RCC 7860 (cell line): ENCODE measurements around the gene GRID2.
"Not testable (repeated sequence)": the region's sequence is repeated elsewhere in the genome, so short reads cannot be mapped to it uniquely, and the experiment has no call there.

ENCODE experiments used
- DNase-seq: peaks from one replicate; pipeline ENCODE4 v3.0.0-alpha.2; 2015; ENCODE audit warnings: low spot score
- FAIRE-seq: peaks from 2 replicates; lab custom pipeline; 2012; peaks lifted over from hg19 to GRCh38; lab: Jason Lieb, UNC

GRID2 gene

DNA sequence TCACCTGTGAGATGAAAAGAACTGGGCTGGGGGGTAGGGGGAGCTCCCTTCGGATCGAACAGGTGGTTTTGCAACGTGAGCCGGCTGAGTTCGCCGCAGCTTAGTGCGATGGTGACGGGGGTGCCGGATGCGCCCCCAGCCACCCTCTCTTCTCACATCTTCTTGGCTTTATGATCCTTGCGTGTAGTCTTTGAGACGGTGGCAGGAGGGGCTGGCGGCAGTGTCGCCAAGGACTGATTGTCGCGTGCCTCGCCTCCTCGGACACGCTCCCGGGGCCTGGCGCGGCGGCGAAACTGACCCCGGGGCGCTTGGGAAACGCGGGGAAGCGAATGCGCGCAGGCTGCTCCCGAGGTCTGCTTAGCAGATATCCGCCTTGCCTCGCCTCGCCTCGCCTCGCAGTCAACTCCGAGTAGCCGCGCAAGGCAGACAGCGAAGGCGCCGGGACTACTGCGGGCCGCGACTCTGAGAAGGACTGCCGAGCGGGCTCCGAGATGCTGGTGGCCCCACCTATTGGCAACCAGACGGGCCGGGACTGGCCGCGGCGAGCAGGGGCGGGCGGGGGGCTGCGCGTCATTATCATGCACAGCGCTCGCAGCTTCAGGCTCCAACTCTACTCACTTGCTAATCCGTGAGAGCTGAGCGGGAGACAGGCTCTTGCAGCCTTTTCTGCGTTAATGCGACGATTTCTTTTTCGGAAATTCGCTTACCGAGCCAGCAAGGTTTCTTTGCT is 1.5 kb downstream of the GRID2 start:
- FAIRE-seq = no peak
- peak; percentile 7 for DNase-seq

DNA sequence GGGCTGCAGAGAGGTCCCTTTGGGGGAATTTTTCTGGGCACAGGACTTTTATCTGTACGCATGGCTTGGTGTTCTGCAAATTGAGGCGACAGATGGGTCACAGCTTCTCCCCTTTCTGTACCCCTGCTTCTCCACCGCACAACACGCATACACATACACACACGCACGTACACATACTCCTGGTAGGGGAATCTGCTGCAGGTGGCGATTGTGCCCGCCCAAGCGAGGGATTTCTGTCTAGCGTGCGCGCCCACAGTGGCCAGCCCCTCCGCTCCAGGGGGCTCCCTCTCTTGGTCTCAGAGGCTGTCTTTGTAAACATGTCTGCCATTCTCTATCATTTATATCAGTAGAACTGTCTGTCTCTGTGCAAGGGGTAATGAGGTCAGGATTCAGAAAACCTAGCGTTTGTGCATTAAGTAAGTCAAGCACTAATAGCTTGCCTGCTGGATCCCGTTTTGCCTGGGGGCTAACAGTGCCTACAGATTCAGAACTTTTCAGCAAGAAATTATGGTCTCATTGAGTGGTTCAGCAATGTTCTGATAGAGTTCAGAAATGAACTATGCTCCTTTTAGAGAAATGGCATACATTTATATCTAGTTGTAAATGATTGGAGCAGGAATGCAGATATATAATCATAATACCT is 2.2 kb downstream of the GRID2 start:
- FAIRE-seq (no peak), DNase-seq (no peak)

DNA sequence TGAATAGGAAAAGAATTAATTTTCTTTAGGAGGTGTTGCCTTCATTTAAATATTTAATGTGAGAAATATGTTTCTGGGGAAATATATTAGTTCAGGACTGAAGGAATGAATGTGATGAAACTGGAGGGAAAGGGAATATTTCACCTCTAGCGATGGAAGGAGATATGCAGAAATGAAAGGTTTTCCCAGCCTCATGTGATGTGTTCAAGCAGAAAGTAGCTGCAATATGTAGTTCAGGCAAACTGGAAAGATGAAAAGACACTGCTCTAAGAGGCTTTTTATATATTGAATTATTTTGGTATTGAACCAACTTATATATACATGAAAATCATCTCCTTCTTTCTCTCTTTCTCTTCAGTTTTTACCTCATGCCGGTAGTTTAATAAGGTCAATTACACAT is 3.4 kb downstream of the GRID2 start:
- no peak for FAIRE-seq
- DNase-seq = no peak

DNA sequence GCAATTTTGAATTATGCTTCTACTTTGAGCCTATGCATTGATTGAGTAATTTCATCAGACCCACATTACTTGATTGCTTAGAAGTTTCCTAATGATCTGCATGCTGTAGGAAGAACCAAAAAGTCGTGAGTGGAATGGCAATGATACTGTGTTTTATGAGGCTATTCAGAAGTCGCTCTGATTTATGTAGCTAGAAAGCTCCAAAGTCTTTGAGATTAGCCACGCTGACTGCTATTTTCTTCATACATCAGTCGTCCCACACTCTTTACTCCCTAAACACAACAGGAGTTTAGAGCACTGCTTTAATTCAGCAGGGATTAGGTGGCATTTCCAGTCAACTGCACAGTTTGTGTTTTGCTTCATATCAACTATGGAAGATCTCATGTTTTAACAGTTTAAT is 4.1 kb downstream of the GRID2 start:
- FAIRE-seq (no peak), DNase-seq (no peak)

DNA sequence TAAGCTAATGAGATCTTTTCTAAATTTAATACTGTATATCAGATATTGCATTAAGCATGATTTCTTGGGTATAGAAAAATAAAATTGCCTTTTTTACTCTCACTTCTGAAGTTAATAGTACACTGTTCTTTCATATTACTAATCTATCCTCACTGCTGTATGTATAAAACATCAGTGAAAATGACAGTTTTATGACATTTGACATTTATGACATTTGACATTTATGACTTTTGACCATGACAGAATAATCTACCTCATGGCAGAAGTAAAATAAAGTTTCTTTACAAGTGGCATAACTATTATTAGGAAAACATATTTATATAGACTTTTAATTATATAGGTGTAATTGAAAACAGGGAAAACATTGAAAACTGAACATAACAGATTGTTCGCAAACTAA is 13.3 kb downstream of the GRID2 start:
- FAIRE-seq (no peak), DNase-seq (no peak)

DNA sequence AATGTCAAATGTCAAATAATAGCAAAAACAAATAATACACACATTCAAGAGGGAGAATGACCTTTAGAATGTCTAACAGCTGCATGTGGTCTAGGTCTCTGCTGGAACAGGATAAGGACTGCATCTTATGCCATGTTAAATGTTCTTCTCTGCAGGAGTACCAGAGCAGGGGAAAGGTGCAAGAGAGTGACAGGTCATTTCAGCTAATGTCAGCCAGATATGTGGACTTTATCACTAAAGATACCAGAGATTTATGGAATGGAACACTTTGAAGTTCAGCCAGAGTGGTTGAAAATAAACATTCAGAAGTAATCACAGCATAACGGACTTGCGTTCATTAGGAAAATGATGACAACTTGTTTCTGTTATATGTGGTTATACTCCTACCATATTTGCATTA is 24.3 kb downstream of the GRID2 start:
- no peak for DNase-seq
- FAIRE-seq = no peak

DNA sequence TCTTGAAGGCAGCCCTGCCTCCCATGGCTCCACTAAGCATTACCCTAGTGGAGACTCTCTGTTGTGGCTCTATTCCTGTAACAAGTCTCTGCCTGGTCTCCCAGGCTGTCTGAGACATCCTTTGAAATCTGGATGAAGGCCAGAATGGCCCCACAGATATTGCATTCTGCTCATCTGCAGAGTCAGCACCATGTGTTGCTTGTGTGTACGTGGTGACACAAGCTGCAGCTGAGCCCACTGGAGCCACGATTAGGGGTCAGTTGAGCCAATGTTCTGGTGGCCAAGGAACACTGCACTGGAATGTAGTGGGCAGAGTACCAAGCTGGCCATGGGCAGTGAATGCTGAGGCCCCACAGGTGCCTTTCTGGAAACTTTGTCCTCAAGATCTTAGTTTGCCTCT is 29.2 kb downstream of the GRID2 start:
- FAIRE-seq = no peak
- no peak for DNase-seq

DNA sequence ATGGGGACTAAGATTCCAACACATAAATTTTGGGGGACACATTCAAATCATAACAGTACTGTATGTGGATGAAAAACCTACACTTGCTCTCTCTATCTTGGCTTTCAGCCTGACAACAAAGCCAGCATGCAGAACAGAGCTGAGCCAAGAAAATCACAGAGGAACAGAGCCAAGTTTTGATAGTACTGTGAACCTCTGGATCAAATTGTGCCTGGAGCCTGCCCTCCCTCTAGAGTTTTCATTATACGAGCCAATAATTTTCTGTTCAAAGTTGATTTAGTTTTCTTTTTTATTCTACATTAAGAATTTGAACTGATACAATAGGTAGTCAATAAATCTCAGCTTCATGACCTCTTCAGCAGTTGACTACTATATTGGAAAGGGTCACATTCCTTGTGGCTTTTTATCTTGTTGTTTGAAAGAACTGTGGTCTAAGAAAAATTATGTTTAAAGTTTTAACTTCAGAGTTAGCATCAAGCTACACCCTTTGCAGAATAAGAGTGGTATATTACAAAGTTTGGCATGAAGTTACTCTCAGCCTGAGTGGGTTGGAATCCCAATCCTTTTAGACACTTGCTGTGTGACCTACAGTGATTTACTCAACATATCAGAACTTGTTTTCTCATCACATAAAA is 31.1 kb downstream of the GRID2 start:
- DNase-seq (no peak), FAIRE-seq (no peak)

DNA sequence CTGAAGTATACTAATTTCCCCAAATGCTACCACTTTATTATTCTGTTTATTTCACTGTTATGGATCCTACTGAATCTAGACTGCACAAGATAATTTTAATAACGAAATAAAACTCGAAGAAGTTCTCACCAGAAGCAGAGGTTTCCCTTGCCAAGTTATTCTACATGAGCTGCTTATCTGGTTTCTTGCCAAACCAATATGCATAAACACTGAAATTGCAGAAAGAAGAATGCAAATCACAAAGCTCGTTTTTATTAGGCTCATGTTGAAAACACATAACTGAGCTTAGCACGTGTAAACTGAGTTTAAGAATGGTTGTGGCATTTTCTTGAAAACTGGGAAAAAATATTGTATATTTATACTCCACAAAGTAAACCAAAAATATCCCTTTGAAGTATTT is 35.9 kb downstream of the GRID2 start:
- FAIRE-seq = no peak

DNA sequence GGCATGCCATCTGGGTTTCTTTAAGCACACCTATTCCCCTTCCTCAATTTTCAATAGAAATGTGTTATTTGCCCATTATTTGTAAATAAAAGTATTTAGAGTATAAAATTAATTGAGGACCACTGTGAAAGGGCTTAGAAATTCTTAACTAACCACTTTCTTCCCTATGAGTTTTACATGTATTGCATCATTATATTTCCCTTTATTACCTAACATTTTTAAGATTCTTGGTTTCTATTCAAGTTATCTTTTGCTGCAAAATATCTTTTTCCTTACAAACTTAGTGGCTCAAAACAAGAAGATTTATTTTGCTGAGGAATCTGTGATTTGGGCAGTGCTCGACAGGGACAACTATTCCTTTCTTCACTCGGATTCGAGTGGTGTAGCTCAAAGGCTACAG is 40.5 kb downstream of the GRID2 start:
- FAIRE-seq (no peak), DNase-seq (no peak)

More for the DNA sequence above, 35.9 kb downstream of the GRID2 start:
- no peak for DNase-seq

DNA sequence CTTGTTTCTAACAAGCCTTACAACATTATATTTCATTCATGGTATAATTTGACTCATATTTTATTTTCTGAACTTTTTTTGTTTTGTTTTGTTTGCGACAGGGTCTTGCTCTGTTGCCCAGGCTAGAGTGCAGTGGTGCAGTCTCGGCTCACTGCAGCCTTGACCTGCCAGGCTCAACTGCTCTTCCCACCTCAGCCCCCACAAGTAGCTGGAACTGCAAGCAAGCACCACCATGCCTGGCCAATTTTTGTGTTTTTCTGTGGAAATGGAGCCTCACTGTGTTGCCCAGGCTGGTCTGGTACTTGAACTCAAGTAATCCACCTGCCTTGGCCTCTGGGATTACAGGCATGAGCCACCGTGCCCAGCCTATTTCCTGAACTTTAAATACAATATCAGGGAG is 42.5 kb downstream of the GRID2 start:
- DNase-seq = no peak
- FAIRE-seq = no peak

DNA sequence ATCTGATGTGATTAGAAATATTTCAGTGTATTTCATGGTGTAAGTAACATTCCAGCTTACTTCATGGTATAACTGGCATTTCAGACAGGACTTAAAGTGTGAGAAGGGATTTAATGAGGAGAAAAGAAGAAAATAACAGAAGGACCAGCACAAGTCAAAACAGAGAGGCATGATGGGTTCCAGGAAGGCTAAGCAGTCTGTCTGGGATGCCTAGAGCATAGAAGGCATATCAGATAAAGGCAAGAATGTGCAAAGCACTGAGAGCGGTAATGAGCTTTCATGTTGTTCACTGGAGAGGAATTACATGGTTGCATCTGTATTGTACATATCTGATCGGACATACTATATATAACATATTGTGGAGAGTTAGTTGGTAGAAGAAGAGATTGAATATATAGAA is 54.2 kb downstream of the GRID2 start:
- DNase-seq (no peak), FAIRE-seq (no peak)

DNA sequence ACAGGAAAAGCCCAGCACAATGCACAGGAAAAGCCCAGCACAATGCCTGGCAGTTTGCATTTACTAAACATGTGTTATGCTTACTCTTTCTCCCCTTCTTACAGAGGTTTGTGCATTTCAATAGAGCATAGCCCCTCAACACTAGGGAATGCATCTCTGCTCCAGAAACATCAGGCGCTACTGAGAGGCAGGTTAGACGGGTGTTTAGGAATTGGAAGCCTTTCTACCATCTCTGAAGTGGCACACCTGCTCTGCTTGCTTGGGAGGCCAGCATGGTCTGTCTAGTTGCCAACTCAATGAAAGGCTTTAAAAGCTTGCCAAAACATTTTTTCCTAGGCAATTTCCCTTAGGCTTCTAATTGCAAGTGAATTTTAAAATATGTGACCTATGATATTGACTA is 55.7 kb downstream of the GRID2 start:
- FAIRE-seq (no peak), DNase-seq (no peak)

DNA sequence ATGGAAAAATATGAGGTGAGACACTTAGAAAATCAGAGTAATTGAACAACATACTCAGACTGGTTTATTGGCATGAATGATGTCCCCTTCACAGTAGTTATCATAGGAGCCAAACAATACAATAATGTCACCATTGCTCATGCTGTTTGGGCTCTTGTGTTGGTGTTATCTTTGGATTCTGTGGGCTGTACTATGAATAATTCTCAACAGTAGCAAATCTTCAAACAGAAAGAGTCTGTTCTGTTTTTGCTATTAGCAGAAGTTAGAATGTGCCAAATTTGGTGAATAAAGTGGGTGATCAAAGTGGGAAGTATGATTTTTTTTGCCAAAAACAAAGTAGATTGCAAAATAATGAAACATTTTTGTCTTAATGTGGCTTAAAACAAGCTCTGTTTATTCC is 58.3 kb downstream of the GRID2 start:
- FAIRE-seq = no peak
- no peak for DNase-seq

DNA sequence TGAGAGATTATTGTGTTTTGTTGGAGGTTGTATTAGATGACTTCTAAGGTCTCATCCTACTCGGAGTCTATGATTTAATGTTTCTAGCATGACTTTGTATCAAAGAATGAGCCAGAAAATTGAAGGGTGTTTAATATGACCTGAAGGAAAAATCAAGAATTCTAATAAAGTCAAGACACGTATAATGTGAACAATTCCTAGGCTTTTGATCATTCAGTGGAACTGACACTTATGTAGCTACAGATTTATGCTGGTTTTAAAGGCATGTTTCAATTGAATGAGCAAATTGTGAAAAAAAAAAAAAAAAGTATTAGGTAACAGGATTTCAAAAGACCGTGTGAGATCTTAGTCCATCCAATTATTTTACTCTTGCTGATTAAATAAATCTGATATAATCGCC is 64.9 kb downstream of the GRID2 start:
- no peak for FAIRE-seq

DNA sequence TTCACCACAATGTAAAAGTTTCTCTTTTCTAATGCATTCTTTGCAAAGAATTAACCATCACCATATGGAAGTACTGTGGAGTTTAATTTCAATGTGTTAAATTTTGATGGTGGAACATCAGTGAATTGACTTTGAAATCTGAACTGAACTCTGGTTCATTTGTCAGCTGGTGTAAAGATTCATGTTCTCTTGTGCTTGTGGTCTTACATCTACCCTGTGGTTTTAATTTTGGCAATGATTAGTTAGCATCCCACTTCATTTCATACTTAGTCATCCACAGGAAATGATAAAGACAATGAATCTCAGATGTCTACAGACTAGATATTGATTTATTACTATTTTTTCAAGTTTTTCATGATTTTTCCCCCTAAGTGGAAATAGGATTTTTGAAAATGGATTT is 77.8 kb downstream of the GRID2 start:
- FAIRE-seq (peak; percentile 93), DNase-seq (peak; percentile 66)

More for the DNA sequence above, 64.9 kb downstream of the GRID2 start:
- no peak for DNase-seq

DNA sequence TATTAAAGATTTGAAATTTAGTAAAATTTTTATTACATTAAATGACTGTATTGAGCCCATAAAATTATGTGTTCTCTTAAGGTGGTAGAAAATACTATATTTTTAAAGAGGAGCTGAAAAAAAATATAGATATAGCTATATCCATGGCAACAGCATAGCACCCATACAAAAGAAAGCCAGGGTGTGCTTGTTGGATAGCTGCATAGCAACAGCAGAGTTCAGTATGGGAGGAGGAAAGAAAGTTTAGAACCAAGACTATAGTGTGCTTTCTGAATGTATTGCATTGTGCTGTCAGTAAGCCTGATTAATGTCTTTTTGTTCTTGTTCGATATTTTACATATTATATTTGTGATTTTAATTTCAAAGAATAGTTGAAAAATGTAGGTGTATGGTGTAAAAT is 78.4 kb downstream of the GRID2 start:
- no peak for FAIRE-seq
- DNase-seq = peak; percentile 25

DNA sequence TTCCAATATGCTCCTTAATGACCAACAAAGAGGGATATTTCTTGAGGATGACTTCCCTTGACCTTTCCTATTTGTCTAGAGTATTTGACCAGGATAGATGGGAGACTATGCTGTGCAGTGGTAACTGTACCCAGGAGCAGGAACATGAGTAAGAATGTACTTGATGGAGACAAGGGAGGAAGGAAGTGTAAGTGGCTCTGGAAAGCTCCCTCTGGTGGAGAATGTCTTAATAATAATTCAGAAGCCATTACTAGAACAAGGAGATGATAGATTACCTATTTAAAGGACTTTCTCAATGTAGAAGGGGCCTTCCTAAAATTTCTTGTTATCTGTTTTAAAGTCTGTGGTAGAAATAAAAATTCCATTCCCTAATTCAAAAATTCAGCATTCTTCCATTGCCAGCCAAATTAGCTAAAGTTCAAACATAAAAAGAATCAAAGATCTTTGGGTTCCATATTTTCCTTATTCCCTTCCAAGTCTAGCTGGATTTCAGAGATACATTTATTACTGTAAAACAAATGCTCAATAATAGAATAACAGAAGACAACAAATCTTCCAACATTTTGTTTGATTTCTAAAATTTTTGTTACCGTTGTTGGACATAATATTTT is 83.8 kb downstream of the GRID2 start:
- peak; percentile 8 for FAIRE-seq
- peak; percentile 32 for DNase-seq

DNA sequence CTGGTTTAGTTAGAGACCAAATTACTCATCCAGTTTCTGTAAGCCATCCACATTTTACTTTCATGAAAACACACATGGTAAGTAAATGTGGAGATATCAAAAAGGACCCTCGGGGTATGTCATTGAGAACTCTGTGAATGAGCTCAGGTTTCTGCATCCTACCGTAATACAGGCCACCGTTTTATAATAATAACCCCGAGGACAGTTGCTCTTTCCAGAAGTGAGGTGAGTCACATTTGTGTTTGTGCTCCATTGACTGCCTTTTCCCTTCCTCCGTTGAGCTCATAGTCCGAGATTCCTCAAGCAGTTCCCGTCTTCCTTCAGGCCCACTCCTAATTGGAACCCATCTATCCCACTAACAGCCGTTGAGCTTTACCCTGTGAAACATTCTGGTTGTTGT is 95.3 kb downstream of the GRID2 start:
- DNase-seq (no peak), FAIRE-seq (no peak)

DNA sequence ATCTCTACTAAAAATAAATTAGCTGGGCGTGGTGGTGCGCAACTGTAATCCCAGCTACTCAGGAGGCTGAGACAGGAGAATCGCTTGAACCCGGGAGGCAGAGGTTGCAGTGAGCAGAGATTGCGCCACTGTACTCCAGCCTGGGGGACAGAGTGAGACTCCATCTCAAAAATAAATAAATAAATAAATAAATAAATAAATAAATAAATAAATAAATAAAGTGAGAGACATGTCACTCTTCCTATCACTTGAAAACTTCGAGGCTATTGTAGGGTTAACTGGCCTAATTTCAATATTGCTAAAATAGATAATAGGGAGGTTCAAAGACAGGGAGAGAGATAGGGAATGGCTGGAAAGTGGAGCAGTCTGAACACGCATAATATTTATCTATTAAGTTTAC is 99.8 kb downstream of the GRID2 start:
- DNase-seq, FAIRE-seq: not testable (repeated sequence)

DNA sequence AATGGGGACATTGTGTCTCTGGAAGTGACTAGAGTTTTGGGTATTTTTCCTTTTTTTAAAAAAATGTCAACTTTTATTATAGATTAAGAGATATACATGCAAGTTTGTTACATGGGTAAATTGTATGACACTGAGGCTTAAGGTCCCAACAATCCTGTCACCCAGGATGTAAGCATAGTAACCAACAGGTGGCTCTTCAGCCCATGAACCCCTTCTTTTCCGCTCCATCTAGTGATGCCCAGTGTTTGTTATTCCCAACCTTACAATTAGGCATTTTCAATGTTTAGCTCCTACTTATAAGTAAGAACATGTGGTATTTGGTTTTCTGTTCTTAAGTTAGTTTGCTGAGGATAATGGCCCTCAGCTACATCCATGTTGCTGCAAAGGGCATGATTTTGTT is 102.7 kb downstream of the GRID2 start:
- DNase-seq = no peak
- no peak for FAIRE-seq

DNA sequence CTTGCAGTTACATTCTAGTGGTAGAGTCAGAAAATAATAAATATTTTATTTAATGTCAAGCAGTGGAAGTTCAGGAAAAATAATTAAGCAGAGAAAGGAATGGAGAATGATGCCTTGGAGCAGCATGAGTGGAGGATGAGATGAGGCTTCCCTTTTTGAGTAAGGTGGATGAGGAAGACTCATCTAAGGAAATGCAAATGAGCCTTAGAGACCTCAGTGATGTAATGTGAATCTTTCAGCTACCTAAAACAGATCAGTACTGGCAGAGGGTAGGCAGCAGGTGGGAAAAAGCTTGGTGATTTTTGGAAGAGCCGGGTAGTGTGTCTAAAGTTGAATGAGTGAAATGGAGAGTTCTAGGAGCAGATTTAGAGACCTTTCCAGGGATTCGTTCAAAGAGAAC is 118.2 kb downstream of the GRID2 start:
- DNase-seq = no peak
- no peak for FAIRE-seq
